ENCODE data around the gene SPTBN5.

The SPTBN5 gene

DNA sequence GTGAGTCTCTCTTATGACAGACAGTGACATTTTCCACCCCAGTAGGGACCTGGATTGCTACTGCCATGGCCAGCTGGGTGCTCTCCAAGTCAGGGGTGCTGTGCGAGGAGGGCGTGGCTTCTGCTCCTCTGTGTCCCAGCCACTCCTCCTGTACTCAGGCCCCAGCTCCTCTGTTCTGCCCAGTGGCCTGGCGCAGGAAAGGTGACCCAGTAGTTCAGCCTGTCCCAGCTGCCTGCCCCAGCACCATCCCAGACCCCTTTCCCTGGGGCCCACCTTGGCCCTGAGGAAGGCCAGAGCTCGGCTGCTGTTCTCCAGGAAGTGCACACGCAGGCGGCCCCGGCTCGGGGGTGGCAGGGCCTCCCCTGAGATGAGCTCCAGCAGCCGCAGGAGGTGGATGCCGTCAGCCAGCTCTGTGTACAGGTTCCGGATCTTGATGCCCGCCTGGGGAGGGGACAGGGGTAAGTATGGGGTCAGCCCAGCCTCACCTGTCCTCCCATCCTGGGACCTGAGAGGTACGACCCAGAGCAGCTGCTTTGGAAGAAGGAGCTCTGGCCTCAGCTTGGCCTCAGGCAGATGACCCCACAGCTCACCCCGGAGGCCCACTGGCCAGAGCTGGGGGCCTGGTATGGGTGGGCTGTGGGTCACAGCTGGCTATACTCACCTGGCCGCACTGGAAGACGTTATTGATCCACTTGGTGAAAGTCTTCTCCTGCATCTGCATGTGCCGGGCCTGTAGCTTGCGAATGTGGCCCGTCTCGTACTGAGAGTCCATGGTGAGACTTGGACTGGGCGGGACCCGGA is 1.0 kb downstream of the SPTBN5 start:
- DNase-seq (ENCODE audit: low read depth), result no peak
- TF ChIP-seq, protein P1, sequence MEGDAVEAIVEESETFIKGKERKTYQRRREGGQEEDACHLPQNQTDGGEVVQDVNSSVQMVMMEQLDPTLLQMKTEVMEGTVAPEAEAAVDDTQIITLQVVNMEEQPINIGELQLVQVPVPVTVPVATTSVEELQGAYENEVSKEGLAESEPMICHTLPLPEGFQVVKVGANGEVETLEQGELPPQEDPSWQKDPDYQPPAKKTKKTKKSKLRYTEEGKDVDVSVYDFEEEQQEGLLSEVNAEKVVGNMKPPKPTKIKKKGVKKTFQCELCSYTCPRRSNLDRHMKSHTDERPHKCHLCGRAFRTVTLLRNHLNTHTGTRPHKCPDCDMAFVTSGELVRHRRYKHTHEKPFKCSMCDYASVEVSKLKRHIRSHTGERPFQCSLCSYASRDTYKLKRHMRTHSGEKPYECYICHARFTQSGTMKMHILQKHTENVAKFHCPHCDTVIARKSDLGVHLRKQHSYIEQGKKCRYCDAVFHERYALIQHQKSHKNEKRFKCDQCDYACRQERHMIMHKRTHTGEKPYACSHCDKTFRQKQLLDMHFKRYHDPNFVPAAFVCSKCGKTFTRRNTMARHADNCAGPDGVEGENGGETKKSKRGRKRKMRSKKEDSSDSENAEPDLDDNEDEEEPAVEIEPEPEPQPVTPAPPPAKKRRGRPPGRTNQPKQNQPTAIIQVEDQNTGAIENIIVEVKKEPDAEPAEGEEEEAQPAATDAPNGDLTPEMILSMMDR (IDR thresholded peaks at IDR 0.05; ENCODE audit: control insufficient read depth, insufficient read depth, low read depth, low read length, missing control alignments), result no peak
- no peak overlapping the region for H3K4me3 ChIP-seq (ENCODE audit: control insufficient read depth, low read depth, low read length)

DNA sequence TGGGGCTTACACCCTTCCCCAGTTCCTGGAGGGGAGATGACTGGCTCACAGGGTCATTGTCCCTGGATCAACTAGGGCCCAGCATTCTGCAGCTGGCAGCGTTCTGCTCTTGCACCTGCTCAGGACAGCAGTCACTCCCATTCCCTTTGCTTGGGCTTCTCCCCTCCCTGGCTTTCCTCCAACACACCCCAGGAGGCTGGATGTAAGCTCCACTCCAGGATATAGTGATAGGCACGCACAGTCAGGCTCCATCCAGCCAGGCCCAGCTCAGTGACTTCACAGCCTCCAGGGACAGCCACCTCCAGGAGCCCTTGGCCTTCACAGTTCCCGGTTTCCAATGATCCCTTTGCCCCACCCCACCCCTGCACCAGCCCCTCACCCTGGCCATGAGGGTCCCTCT is 1.9 kb downstream of the SPTBN5 start:
- H3K4me3 ChIP-seq (ENCODE audit: control insufficient read depth, low read depth, low read length), result no peak overlapping the region
- TF ChIP-seq, protein P1 (IDR thresholded peaks at IDR 0.05; ENCODE audit: control insufficient read depth, insufficient read depth, low read depth, low read length, missing control alignments), result no peak
- no peak for DNase-seq (ENCODE audit: low read depth)

DNA sequence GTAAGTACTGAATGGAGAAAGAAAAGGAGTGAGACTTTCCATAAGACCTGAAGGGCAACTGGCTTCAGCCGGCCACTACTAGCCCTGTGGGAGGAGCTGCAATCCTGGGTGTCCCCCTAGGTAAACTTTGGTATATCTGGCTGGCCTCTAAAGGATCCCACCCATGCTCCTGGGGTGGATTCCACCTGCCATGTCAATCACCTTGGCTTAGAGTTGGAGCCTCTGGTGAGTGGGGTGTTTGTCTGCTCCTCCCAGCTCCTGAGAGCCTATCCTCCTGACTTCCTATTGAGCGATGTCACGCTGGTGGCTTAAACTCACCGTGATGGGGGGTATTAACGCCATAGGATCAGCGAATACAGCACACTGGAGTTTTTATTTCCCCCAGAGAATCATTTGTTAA is 2.6 kb downstream of the SPTBN5 start:
- DNase-seq (ENCODE audit: low read depth), result no peak
- TF ChIP-seq, protein P1 (IDR thresholded peaks at IDR 0.05; ENCODE audit: control insufficient read depth, insufficient read depth, low read depth, low read length, missing control alignments), result no peak
- H3K4me3 ChIP-seq (ENCODE audit: control insufficient read depth, low read depth, low read length), result no peak overlapping the region

DNA sequence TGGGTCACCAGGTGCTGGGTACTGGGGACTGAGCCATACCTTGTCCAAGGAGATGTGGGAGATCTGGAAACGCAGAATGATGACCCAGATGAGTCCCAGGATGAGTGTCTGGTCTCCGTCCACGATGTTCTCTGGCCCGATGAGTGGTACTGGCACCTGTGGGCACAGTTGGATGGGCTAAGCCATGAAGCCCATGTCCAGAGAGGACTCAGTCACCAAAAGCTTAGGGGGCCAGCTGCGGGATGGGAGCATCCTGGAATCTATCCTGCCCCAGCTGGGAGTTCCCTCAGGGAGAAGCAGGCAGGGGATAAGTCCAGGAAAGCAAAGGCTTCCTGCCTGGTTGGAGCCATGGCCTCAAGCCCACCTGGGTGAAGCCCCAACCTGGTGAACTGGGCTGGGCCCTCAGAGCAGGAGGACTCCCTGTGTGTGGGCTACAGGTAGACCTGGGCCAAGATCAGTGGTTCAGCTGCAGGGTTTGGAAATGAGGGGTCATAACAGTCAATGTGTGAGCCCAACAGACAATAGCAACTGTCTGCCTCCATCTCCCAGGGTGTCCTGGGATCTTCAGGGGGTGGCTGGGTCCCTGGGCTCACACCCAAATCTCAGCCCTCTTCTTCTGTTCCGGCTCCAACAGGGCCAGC is 3.7 kb downstream of the SPTBN5 start:
- TF ChIP-seq, protein P1 (IDR thresholded peaks at IDR 0.05; ENCODE audit: control insufficient read depth, insufficient read depth, low read depth, low read length, missing control alignments), result no peak
- H3K4me3 ChIP-seq (ENCODE audit: control insufficient read depth, low read depth, low read length), result no peak overlapping the region
- DNase-seq (ENCODE audit: low read depth), result no peak

DNA sequence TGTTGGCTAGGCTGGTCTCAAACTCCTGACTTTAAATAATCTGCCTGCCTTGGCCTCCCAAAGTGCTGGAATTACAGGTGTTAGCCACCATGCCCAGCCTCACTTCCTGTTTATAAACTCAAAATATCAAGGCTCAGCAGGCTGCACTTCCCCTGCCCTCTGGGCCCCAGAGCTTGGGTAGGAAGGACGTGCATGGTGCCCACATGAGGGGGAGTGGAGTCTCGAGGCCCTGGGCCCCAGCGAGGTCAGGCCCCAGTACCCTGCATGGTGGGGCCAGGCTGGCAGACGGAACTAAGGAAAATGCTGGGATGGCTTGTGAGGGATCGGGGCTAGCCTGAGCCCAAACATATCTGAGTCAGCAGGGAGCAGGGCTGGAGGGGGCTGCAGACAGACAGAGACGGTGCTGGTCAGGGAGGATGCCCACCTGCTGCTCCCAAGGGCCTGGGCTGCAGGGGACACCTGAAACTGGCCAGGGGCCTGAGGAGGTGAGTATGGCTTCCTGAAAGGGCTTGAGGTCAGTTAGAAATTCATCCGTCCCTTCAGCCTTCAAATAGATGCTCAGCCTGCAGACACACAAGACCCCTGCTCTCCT is 5.1 kb downstream of the SPTBN5 start:
- H3K4me3 ChIP-seq (ENCODE audit: control insufficient read depth, low read depth, low read length), result no peak overlapping the region
- TF ChIP-seq, protein P1 (IDR thresholded peaks at IDR 0.05; ENCODE audit: control insufficient read depth, insufficient read depth, low read depth, low read length, missing control alignments), result no peak
- DNase-seq (ENCODE audit: low read depth), result no peak

- TF ChIP-seq, protein P1 (IDR thresholded peaks at IDR 0.05; ENCODE audit: control insufficient read depth, insufficient read depth, low read depth, low read length, missing control alignments), result no peak
- H3K4me3 ChIP-seq (ENCODE audit: control insufficient read depth, low read depth, low read length), result no peak overlapping the region
- no peak for DNase-seq (ENCODE audit: low read depth)
Observed at GRCh38 chr15:41887893-41888292, 6.0 kb downstream of the SPTBN5 start.
